GM21576 (cell line): ENCODE measurements around the gene C2orf92.
A peak's percentile ranks its signal among the peaks of the same experiment; 100 is the strongest.
"Not testable (repeated sequence)": the region's sequence is repeated elsewhere in the genome, so short reads cannot be mapped to it uniquely, and the experiment has no call there.

Experiments used
- ATAC-seq: cut with Tn5 transposase; IDR thresholded peaks from one replicate; pipeline ENCODE4 v1.9.1; 2021; ENCODE audit warnings: mild to moderate bottlenecking, moderate library complexity; ENCODE audit not compliant: unreplicated experiment

The C2orf92 gene

DNA sequence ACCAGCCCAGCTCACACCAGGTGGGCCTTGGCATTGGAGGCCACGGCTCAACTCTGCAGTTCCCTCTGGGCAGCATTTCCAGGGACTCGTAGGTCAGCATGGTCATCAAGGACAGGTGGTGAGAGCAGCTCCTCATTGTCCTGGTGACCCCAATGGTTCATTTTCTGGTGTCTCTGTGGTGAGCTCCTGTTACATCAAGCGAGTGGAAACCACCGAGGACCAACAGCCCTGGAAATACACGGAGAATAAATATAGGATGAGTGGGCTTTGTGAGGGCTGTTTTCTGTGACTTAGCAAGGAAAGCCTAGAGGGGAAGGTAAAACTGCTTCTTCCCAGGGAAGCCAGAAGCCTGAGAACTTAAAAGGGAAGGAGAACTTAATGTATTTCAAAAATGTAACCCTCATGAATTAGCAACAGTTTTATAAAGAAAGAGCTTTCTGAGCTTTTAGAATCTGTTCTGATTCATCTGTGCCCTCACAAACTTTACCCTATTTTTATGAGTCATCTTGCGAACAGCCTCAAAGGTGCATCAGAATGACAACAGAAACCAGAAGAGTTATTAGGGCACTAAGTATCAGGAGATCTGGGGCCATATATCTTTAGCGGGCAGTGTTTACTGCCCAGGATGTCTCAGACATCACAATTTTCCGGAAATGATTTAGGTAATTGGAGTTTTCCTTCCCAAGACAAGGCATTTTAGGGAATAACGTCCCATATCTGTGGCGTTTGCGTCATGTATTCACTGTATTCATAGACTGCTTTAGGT is 18.7 kb downstream of the C2orf92 start:
- ATAC-seq, result no peak

- no peak for ATAC-seq
These were observed 21.7 kb downstream of the C2orf92 start for GRCh38 chr2:97691166-97691565.

- ATAC-seq, result no peak
These were observed 24.0 kb downstream of the C2orf92 start for GRCh38 chr2:97693476-97693875.

DNA sequence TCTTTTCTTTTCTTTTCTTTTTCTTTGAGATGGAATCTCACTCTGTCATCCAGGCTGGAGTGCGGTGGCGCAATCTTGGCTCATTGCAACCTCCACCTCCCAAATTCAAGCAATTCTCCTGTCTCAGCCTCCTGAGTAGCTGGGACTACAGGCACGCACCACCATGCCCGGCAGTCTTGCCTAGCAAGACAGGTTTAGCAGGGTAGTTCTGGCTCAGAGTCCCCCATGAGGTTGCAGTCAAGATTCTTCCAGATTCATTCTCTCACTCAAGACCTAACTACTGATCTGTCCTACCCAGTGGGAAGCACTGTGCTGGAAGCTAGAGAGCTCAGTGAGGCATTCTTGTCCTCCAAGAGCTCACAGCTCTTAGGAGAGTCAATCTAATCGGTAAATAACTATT is 26.2 kb downstream of the C2orf92 start:
- ATAC-seq, result no peak

DNA sequence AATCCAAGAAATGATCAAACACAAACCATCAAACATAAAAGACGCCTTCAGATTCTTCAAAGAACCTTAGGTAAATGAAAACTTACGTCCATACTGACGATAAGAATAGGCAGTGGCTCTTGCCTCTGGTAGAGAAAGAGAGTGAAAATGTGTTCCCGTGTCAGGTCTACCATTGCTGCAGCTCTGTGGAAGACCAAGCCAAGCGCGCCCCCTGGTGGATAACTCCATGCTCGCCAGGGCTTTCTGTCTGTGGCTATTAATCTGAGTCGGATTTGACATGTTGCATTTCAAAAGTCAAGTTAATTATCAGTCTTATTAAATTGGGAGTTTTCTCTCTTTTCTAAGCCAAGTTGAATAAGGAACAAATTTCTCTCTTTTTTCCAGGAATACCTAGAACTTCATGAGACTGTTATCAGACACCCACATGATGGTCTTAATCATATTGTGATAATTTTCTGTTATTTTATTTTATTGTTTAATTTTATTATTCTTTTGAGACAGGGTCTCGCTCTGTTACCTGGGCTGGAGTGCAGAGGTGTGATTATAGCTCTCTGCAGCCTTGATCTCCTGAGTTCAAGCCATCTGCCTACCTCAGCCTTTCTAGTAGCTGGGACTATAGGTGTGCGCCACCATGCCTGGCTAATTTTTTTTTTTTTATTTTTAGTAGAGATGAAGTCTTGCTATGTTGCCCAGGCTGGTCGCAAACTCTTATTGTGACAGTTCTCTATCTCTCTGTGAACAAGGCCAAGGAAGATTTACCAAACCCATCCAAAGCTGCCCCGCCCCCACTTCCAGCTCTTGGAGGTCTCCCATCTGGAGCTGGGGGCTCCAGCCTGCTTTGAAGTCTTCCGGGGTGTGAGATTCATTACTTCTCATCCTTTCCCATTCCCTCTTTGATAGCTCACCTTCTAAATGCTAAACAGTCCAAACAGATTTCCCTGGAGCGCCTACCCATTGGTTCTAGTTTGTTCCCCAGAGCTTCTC is 28.0 kb downstream of the C2orf92 start:
- ATAC-seq, result peak; percentile 64

DNA sequence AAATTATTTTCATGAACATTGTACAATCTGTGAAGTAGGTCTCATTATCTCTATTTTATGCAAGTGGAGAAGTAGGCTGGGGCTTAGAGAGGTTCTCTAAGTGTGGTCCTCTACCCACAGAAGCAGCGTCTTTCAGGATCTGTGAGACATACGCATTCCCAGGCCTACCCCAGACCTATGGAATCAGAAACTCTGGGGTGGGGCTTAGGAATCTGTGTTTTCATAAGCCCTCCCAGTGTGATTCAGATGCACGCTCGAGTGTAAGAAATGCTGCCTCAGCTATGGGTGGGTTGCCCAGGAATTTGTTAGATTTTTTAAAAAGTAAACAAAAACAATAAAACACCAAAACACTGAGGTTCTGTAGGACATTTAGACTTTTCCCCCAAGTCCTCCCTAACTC is 29.0 kb downstream of the C2orf92 start:
- ATAC-seq, result no peak

DNA sequence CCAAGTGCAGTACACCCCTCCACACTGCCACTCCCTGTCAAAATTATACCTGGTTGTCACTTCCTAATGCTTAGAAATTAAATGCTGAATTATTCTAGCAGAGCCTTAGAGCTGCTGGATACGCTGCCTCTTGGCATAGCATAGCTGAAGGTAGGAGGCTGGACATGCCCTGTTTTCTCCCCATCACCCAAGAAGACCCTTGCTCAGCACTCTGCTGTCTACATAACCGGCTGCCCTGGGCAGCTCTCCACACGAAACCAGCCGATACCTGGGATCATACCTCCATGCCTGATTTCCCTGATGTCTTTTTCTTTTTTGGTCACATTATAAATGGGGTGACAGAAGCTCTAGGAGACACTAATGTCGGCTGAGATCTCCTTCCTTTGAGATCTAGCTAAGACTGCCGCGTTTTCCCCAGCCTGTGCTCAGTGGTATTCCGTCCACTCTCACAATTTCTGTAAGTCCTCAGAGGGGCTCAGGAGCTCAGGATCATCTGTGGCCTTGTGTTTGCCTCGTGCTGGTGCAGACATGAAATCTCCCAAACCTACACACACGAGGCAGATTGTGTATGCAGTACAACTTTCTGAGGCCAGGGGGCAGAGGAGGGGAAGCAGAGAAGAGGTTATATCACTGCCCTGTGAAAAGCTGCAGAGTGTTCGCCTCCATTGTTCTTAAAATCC is 30.4 kb downstream of the C2orf92 start:
- ATAC-seq, result no peak

GRCh38 chr2:97701186-97701585 is 31.7 kb downstream of the C2orf92 start:
- no peak for ATAC-seq

DNA sequence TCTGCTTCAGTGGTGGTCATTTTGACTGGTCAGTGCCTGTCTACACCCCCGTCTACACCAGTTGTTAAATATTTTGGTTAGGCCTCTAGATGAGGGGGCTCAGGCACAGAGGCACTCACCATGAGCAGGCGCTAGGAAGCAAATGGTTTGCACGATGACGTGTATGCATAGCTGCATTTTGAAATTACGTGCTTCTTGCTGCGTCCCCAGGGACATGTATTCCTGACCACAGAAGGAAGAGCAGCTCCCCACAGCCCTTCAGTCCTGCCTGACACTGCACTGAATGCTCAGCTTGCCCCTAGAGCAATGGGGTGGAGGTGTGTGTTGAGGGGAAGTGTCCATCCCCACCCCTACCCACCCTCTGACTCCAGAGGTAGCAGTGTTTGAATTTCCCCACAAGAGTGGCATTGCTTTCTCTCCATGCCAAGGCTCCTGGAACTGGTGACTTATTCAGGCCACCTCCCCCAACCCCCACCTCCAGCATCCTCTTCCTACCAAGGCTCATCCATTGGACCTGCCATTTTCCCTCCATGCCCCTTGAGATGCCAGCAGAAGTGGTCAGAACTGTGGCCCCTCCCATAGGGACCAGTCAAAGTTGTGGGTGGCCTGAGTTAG is 32.4 kb downstream of the C2orf92 start:
- no peak for ATAC-seq

- no peak for ATAC-seq
These were observed 33.4 kb downstream of the C2orf92 start for GRCh38 chr2:97702731-97703470.

GRCh38 chr2:97703741-97704140 is 34.2 kb downstream of the C2orf92 start:
- no peak for ATAC-seq

DNA sequence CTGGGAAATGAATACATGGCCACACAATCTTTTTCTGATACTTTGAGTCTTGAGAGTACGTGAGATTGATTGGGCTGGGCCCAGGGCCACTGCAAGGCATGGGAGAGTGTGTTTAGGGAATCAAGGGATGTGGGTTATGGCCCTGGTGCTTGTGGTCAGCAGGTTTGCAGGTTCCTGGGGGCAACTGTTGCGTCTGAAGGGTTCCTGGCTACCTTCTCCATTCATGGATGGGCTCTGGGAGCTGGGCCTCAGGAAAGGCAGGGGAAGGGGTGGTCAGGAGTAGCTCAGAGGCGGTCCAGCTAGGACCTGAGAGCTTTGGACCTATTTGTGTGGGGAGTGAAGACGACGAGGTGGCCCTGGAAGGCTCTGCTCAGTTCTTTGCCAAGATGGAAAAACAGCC is 35.5 kb downstream of the C2orf92 start:
- no peak for ATAC-seq

DNA sequence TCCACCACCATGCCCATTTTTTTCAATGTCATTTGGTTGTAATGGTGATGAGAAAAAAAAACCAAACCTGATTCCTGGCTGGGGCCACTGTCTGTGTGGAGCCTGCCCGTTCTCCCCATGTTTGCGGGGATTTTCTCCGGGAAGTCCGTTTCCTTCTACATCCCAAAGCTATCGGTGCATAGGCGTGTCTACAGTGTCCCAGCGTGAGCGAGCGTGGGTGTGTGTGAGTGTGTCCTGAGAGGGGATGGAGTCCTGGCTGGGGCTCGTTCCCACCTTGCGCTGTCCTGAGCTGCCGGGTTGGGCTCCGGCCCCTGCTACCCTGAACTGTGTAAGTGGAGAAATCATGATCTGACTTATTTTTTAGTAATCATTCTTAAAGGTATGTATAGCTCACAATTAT is 36.6 kb downstream of the C2orf92 start:
- ATAC-seq, result no peak

DNA sequence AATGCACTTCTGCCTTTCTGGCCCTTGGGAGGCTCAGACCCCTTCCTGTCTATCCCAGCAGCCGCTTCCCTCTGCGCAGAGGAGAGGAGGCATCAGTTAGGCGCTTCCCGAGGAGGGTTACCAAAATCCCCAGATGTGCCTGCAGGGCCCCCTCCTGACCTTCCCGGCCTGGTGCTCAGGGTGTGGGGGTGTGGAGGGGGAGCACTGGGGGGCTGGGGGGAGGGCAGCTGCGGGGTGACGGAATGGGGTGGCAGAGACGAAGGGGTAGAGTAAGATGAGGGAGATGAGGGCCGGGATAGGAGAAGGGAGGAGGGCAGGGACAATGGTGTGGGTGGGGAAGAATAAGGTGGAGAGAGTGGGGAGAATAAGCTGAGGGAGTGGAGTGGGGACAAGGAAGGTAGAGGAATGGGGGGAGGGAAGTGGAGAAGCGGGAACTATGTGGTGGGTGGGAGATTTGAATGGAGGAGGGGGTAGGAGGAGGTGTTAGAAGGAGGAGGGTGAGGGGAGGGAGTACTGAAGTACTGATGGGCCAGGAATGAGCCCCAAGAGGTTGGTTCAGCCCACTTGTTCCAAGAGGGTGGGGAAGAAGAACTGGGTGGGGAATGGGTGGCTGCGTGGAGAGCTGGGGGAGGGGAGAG is 37.3 kb downstream of the C2orf92 start:
- no peak for ATAC-seq

- no peak for ATAC-seq
These were observed 38.0 kb downstream of the C2orf92 start for GRCh38 chr2:97707362-97708047.

GRCh38 chr2:97708048-97708380 is 38.5 kb downstream of the C2orf92 start:
- ATAC-seq, result no peak

DNA sequence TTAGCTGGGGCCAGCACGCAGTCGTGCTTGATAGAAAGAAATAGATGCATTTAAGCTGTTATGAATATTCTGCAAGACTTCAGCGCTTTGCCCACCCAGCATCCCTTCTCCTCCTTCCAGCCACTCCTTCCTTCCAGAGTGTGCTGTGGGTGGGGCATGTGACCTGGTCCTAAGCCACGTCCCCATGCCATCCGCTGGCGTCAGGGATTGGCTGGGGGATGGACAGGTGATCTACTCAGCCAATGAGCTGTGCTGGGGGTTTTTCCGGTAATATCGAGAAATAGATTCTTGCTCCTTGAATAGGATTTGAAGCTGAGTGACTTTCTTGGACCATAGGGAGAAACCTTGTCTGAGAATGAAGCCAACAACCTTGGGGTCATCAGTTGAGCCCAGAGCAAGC is 39.1 kb downstream of the C2orf92 start:
- ATAC-seq, result no peak

GRCh38 chr2:97711394-97711711 is 41.8 kb downstream of the C2orf92 start:
- no peak for ATAC-seq

DNA sequence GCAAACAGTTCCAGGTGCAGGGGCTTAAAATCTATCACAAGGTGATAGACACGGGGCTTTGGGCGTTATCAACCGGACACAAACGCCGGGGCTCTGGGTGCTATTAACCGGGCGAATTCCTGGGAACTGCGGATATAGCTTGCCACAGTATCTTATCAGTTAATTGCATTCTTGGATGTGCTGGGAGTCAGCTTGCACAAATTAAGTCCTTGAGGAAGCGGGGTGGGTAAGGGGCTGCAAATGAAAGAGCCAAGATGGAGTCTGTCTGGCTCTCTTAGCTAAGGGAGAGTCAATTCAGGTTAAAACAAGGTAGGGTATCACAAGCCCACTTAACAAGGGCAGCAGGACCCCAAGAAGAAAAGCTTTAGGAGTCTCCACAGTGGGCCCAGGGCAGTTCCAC is 42.7 kb downstream of the C2orf92 start:
- not testable (repeated sequence) for ATAC-seq
